GM18868 (cell line): ENCODE data around the gene PDE3B.
"Not testable (repeated sequence)": the region's sequence is repeated elsewhere in the genome, so short reads cannot be mapped to it uniquely, and the experiment has no call there.

Experiments
- ATAC-seq: cut with Tn5 transposase; IDR thresholded peaks from one replicate; pipeline ENCODE4 v1.9.1; 2021; ENCODE audit warnings: mild to moderate bottlenecking, moderate library complexity; ENCODE audit not compliant: unreplicated experiment

Gene PDE3B

GRCh38 chr11:14638561-14638960 is 5.0 kb upstream of the PDE3B start:
- no peak for ATAC-seq

DNA sequence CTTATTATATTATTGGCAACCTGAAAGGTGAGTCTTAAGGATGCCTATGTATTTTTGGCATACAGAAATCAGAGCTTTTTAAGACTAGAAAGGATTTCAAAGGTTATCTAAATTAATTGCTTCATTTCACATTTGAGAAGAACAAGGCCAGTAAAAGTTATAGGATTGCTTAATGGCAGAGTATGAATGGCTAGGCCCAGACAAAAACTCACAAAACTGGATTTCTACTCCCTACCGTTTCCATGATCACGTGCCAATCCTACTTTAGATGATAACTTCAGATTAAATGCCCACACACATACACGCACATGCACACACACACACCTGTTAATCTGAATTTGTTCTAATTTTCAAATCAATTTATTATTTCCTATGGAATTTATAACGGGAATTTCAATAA is 1.8 kb upstream of the PDE3B start:
- no peak for ATAC-seq

- no peak for ATAC-seq
These were observed 1.2 kb upstream of the PDE3B start for GRCh38 chr11:14642453-14642852.

- no peak for ATAC-seq
These were observed 519 bp upstream of the PDE3B start for GRCh38 chr11:14642873-14643696.

- peak; percentile 57 for ATAC-seq
These were observed 816 bp downstream of the PDE3B start for GRCh38 chr11:14644226-14645014.

GRCh38 chr11:14645015-14645912 is 1.7 kb downstream of the PDE3B start:
- ATAC-seq: peak; percentile 1

DNA sequence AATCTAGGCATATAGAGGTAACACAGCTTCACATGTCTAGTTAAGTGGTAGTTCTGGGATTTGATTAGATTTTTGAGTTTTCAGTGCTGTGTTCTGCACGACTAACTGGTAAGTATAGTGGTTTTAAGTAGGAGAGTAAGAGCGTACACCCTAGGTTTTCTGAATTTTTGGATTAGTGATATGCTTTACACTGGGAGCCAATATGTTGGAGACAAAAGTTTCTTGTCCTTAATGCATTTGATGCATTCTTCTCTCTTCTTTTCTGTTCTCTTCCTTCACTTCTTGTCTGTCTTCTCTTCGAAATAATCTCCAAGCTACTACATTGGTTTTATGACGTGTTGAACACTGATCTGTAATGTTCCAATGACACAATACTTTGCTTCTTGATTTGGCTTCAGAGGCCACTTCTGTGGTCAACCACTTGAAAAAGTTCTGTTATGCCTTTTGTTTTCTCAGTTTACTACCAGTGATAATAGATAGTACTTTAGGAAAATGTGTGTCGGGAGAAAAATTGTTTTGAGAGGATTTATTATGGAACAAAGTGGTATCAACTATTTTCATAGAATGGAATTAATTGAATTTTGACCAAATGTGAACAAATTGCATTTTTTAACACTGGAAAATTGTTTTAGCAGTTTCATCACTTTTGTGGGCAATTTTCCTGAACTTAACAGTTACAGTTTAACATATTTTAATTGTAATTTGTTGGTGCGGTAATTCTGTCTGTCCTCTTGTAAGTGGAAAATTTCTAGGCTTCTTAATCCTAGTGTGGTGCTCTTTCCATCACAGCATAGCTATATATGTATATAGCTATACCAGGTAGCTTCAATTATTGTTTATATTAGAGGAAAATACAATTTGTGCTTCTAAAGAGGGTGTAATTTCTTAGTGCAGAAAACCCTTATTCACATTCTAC is 2.6 kb downstream of the PDE3B start:
- no peak for ATAC-seq

DNA sequence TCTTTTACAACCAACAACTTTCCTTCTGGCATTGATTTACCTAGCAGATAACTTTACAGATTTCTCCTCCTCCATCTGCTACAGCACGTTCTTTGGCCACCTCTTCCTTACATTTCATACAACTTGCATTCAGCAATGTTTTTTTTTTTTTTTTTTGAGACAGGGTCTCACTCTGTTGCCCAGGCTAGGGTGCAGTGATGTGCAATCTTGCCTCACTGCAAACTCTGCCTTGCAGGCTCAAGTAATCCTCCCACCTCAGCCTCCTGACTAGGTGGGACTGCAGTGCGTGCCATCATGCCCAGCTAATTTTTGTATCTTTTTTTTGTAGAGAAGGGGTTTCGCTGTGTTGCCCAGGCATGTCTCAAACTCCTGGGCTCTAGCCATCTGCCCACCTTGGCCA is 6.5 kb downstream of the PDE3B start:
- no peak for ATAC-seq

DNA sequence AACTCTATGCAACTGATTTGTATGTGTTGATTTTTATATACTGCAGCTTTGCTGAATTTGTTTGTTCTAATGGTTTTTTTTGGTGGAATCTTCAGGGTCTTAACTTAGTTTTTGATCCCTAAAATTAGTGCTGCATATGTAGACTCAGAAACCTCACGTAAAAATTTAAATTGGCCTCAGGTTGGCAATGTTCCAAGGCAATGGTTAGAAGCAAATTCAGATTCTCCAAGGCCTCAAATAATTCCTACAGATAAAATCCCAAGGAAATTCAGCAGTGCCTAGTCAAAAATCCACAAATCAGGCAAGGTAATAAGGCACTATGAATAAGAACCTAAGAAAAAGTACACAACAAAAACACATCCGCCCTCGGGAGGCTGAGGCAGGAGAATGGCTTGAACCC is 9.5 kb downstream of the PDE3B start:
- no peak for ATAC-seq

GRCh38 chr11:14655435-14655834 is 11.8 kb downstream of the PDE3B start:
- no peak for ATAC-seq

DNA sequence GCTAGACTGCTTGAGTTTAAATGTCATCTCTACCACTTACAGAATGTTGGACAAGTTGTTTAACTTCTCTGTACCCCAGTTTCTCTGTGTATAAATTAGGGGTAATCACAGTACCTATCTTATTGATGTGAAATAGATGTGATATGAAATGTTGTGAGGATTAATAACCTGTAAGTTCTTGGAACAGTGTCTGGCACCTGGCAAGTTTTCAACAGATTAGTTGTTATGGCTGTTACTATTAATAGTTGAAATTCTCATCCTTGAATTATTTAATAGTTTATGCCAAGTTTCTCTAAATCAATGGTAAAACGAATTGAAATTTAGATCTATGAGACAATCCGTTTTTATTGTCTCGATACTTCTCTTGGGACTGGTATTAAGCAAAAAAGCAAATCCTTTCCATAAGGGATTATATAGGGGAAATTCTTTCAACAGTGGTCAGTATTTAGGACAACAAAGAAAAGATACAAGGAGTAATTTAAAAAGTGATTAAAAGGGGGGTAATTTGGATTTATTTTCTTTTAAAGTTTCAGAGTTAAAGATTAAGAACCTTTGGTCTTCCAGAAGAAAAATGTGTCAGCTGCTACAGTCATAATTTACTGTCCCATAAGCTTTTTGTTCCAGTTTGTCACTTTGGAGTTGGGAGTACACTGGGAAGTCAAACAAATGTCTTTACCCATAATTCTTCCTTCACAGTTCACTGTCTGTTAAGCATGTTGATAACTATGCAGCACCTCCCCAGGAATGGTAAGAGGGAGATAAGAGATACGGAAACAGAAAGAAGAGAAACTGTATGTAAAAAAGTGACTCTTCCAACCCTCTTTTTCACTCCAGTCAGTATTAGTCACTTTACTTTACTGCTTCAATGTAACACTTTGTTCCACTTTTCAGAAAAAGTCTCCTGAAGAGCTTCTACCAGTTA is 13.2 kb downstream of the PDE3B start:
- ATAC-seq: no peak

GRCh38 chr11:14657841-14658240 is 14.2 kb downstream of the PDE3B start:
- ATAC-seq: no peak

GRCh38 chr11:14664926-14665325 is 21.3 kb downstream of the PDE3B start:
- not testable (repeated sequence) for ATAC-seq

DNA sequence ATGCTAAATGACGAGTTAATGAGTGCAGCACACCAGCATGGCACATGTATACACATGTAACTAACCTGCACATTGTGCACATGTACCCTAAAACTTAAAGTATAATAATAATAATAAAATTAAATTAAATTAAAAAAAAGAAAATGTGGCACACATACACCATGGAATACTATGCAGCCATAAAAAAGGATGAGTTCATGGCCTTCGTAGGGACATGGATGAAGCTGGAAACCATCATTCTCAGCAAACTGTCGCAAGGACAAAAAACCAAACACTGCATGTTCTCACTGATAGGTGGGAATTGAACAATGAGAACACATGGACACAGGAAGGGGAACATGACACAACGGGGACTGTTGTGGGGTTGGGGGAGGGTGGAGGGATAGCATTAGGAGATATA is 23.7 kb downstream of the PDE3B start:
- not testable (repeated sequence) for ATAC-seq

- ATAC-seq: no peak
These were observed 25.2 kb downstream of the PDE3B start for GRCh38 chr11:14668731-14669301.

- no peak for ATAC-seq
These were observed 25.9 kb downstream of the PDE3B start for GRCh38 chr11:14669499-14669898.

GRCh38 chr11:14669958-14670357 is 26.4 kb downstream of the PDE3B start:
- no peak for ATAC-seq

GRCh38 chr11:14672635-14673034 is 29.0 kb downstream of the PDE3B start:
- no peak for ATAC-seq

GRCh38 chr11:14673421-14673820 is 29.8 kb downstream of the PDE3B start:
- ATAC-seq: no peak
